GM21526 (cell line): Measurements from ENCODE around the gene STK32B.

ENCODE experiments used
- ATAC-seq: cut with Tn5 transposase; IDR thresholded peaks from one replicate; pipeline ENCODE4 v1.9.1; 2021; ENCODE audit warnings: moderate library complexity; ENCODE audit not compliant: unreplicated experiment, low FRiP score

Gene STK32B

DNA sequence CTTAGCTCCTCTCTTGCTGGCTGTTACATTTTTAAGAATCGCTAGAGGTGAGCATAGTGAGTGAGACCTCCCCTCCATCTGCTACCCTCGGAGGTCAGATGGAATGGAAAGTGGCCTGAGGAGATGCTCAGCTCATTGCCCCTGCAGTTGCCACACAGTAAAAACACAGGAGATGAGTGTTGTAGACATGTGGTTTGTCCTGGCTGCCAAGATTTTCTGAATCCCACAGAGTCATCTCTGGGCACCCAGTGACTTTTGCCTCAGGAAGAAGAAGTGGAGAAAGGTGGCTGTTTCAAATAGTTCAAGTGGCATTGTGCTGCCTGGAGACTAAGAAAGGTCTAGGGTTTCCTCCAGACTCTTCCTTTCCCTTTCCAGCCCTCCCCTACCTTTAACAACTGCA is 271.0 kb downstream of the STK32B start:
- no peak for ATAC-seq

DNA sequence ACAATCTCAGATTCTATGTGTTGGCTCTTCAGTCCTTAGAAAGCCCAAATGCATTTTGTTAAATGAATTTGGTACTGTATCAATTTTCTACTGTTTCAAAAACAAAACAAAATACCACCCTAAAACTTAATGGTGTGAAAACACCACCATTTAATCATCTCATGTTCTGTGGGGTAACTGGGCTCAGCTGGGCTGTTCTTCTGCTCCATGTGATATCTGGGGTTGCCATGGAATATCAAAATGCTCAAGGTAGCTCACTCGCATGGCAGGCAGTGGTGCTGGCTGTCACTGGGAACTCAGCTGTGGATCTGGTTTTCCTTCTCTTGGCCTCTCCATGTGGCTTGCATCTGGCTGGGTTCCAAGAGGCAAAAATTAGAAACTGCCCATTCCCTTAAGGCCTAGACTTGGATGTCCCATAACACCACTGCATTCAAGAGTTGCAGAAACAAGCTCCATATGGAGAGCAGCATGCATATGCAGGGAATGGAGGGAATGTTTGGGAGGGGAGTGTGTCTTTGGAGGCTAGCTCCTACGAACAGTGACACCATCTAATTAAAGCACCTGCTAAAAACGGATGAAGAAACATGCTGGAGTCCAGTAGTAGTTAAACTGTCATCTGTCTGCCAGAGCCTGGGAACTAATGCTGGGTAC is 279.2 kb downstream of the STK32B start:
- no peak for ATAC-seq

DNA sequence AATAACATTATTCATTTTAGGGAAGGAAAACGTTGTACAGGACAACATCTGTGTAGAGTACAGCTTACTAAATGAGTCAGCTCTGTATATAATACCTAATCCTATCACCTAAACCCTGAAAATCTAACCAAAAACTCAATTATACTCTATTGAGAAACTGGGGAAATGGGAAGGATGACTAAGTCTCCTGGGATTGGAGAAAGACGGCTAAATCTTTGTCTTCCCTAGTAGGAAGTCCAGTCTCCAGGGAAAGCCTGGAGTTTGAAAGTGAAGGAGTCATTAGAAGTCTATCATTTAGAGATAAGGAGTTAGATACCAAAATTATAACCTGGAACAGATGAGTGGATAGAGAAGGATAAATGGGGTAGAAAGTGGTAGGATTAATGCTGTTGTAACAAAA is 286.5 kb downstream of the STK32B start:
- ATAC-seq = no peak

DNA sequence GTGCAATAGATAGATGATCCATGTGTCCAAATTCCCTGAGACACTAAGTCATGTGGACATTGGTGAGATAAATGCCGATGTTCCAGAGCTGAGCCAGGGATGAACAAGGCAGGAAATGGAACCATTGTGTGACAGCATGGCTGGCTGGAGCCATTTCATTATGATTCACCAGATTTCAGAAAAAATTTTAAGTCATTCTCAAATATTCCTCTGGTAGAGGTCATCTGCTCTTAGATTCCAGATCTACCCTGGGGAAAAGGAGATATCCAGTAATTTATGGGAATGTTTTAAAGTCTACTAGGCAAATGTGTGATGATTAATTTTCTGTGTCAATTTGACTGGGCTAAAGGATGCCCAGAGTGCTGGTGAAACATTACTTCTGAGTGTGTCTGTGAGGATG is 287.3 kb downstream of the STK32B start:
- no peak for ATAC-seq

DNA sequence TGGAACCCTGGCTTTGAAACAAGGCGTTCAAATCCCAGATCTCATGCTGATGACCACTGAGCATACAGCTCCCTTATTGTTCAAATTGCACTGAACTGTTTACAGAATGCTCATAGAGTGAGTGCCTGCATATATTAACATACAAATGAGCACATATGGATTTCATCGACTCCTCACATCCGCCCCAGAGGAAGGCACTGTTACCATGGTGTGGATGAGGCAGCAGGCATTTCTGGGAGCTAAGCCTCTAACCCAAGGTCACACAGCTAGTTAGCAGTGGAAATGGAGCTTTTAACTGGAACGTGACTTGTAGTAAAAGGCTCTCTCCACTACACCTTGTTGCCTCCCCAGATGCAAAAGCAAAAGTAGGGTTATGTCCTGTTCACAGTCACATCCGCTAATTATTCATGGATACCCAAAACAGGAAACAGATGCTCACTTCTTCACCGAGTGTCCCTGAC is 289.7 kb downstream of the STK32B start:
- ATAC-seq = no peak

DNA sequence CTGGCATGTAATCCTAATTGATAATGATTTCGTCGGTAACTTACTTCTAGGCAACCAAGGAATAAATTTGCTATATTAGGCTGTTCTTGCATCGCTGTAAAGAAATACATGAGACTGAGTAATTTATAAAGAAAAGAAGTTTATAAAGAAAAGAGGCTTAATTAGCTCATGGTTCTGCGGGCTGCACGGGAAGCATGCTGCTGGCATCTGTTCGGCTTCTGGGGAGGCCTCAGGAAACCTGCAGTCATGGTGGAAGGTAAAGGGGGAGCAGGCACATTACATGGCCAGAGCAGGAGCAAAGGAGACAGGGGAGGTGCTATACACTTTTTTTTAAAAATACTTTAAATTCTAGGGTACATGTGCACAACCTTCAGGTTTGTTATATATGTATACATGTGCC is 290.2 kb downstream of the STK32B start:
- no peak for ATAC-seq

DNA sequence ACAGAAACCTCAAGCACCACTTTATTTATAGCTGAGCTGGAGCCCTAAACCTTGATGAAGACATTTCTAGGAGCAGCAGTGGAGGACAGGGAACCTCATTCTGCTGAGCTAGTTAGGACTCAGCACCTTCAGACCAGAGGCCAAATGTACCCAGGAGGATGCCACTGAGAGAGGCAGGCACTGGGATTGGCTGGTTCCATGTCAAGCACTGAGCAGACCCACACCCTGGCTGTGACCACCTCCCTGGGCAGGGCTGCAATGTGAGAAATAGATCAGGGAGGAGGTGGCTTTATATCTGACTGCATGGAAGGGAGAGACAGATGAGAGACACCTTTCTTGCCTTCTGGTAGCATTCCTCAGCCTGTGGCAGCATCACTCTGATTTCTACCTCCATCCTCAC is 304.6 kb downstream of the STK32B start:
- no peak for ATAC-seq

DNA sequence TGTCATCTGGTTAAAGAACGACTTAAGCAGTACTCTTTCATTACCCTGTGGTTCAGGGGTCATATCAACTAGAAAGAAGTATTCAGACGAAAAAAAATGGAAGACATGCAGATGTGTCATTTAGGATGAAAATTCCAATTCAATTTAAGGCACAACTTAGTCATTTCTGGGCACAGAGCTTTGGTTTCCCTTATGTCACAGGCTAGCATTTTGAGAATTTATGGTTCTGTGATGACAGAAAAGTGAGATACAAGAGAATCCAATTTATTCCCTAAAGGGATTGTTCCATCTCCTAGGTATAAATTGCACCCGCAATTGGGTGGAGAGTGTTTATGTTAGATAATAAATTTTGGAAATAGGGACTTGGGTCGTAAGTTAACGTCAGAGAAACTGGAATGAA is 306.6 kb downstream of the STK32B start:
- no peak for ATAC-seq

DNA sequence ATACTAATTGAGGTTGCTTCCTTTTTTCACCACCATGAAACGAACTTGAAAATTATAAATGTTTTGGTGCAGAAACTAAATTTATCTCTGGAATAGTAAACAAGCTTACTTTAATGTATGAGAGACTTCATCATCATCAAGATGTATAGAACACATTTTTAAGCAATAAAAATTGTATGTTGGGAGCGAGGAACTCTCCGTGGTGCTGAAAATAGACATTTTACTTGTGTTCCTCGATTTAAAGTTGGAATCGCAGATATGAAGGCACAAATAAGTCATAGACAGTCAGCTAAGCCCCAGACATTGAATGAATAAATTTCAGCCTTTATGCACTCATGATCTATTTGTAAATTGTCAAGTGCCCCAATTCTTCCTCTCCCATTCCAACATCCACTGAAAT is 310.7 kb downstream of the STK32B start:
- no peak for ATAC-seq

DNA sequence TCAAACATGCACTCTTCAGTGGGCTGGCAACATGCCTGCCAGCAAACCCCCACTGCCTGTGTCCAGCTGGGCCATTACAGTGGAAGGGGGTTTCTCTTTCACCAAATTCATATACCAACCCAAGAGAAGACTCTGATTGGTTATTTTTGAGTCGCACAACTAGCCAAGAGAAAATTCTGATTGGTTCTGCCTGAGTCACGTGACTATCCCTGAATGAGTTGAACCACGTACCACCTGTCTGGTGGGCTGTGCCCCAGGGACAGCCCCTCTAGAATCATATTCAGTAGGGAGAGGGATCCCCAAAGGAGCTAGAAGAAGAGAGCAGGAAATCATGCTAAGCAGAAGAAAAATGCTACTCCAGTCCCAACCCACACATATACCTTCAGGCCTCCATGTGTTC is 313.1 kb downstream of the STK32B start:
- ATAC-seq = no peak

DNA sequence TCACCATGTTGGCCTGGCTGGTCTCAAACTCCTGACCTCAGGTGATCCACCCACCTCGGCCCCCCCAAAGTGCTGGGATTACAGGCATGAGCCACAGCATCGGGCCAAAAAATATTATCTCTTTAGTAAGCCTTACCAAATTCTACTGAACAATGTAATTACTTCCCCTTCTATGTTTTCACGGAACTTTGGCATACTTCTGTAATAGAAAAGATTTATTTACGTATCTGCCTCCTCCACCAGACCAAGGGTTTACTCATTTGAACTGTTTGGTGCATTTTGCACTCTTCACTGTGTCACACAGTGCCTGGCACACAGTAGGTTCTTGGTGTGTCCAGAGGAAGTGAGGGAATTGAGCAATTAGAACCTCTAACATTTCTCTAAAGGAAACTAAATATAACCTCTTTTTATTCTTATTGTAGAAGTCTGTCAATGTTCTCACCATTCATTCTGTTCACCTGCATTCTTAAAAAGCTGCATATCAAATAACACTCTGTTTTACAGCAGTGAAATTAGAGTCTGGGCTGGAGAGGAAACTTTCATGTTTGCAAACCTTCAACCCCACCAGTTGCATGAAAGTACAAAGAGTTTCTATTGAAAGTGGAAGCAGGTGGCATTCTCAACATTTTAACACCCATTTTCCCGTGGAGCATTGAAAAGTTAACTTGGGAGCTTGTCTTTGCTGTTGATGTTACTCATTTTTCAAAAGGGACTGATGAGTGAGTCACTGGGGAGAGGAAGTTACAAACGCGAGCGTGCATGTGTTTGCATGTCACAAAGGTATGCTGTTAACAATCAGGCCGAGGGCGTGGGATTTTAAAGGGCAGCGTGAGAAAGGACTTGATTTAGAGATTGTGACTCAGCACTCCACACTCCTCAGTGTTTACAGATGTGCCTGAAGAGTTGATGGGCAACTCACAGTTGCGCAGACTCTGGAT is 314.1 kb downstream of the STK32B start:
- no peak for ATAC-seq

DNA sequence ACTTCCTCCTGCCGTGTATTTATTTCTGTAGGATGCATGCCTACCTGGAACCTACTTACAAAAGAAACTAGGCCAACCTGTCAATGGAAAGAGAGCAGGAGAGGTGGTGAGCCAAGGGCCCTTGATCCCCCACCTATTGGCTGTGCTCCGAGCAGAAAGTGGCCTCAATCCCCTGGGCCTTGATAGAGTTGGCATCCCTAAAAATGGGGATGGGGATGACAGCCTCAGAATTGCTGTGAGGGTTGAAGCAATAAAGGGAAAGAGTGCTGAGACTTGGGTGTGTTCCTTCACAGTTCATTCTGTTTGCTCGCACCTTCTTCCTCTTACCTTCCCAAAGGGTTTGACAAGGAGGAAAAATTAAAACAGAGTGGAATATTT is 314.7 kb downstream of the STK32B start:
- ATAC-seq = no peak

DNA sequence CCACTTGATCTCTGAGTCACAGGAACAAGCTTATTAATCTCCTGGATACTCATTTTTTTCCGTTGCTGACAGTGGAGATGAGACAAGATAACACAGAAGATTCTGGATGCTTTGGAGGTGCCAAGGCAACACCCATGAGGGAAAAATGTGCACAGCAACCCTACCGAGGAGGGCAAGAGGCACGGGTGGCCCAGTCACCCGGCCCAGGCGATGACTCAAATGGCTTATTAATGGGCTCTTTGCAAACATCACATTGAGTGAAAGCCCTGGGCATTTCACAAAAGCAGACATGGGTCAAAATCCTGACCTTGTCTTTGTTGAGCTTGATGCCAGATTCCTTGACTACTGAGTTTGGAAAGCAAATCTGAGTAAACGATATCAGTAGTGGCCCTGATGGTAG is 315.1 kb downstream of the STK32B start:
- no peak for ATAC-seq

DNA sequence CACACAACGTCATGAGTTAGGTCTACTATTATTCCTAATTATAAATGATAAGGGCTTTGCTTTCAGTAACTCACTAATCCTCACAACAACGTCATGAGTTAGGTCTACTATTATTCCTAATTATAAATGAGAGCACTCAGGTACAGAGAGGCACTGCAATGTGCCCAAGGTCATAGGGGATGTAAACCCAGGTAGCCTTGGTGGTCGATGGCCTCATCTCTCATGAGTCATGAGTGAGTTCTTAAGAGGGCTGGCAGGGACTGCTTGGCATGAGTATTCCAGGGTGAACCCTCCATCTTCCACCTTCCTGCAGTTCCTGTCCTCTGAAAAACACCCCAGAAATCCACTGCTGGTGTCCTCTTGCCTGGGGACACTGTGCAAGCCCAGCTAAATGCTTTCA is 317.1 kb downstream of the STK32B start:
- ATAC-seq = no peak

DNA sequence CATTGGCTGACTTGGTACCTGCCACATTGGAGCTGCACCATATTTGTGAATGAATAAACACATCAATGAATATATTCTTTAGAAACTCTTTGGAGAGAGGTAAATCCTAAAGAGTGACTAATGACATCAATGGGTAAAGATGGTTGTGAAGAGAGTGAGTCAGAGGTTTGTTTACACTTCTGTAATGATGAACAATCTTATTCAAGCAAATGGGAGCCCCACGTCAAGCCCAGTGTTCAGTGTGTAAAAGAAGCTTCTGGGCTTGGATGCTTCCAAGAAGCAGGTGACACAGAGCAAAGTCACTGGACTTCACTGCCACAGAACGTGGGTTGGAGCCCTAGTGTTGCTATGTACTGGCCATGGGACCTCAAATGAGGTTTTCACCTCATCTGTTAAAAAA is 319.0 kb downstream of the STK32B start:
- no peak for ATAC-seq

DNA sequence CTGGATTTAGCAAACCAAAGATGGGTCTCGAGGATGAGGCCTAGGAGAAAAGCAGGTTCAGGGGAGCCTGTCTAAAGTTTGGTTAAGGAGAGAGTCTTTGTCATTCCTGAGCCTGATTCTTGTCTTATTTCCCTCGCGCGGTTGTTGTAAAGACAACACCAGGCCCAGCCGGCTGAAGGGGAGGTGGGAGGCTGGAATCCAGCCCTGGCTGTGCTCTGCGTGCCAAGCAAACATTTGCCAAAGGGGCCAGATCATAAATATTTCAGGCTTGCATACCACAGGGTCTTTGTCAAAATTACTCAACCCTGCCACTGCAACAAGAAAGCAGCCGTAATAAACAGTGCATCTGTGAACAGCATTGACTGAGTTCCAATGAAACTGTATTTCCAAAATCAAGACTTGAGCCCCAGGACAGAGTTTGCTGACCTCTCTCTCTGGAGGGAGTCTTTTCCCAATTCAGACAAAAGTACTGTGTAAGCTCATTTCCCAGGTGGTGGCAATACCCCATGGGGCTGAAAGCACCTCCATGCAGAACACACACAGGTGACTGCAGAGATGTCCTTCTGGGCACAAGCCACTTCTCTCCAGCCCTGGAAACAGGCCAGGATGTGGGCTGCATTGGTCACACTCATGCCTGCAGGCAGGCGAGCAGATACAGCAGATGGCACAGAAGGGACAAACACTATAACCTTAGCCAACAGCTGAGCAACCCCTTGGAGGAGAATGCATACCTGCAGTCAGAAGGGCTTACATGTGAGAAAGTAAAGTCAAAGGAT is 320.3 kb downstream of the STK32B start:
- no peak for ATAC-seq

DNA sequence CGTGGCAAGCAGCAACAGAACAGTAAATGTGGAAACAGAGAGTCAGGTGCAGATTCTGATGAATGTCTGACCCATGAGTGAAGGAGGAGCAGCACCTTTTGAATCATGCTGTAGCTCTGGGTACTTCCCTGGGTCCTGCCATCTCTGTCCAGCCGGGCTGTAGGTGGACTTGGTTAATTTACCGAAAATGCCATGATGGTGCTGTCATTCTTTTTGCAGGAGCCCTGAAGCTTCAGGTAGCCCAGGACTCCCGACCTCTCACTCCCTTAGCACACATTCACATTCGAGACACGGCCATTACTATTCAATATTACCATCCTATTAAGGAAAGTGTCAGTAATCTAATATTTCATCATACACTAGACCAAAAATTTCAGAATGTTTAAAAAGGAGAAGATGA is 320.9 kb downstream of the STK32B start:
- no peak for ATAC-seq

DNA sequence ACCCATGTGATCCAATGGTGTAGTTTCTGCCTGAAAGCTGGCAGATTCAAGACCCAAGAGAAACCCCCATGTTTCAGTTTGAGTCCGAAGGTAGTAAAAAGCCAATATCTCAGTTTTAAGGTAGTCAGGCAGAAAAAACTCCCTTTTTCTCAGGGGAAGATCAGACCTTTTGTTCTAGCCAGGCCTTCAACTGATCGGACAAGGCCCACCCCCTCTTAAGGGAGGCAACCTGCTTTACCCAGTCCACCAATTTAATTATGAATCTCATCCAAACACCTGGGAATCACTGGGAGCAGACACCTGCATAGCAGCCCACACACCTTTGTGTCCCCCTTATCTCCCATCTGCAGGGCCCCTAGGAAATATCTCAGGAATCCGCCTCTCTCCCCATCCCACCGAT is 322.0 kb downstream of the STK32B start:
- no peak for ATAC-seq

DNA sequence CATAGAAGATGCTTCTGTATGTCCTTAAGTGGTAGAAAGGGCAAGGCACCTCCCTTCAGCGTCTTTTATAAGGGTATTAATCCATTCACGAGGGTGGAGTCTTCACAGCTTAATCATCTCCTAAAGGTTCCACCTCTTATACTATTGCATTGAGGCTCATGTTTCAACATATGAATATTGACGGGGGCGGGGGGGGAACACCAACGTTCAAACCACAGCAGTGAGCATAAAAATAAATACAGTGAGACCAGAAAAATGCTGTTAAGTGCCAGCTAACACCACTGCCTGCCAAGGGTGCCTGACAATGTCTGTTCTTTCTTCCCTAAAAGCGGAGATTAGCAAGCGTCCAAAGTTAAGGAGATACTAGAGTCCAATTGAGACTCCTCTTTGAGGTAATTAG is 323.3 kb downstream of the STK32B start:
- no peak for ATAC-seq

DNA sequence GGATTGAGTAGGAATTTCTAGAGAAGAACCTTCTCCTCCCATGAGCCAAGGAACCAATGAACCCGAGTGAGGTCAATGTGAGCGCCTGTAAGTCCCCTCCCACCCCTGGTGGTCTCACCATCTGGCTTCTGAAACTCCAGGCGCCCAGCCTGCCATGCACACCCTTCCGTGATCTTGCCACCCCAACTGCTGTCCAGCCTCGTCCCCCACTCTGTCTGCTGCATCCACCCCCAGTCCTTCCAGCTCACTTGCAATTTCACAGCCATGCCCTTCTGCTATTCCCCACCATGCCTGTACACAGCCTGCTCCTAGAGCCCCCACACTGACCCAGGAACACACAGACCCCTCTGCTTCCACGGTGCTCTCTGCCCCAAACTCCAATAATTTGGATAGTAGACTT is 323.7 kb downstream of the STK32B start:
- no peak for ATAC-seq

DNA sequence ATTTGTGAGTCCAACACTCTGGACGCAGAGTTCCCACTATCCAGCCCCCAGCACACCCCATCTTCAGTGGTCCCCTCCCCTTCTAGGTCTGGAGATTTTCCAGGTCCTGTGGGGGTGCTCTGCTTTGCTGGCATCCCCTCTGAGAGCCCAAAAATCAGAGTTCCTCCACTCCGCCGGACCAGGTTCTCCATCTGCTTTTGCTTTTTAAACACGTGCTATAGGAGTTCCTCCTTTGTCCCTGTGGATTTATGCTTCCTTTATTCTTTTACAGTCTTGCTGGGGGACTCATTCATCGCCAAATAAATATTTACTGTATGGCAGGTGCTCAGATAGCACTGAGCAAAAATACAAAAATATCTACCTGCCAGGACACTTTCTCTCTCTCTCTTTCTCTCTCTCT is 324.7 kb downstream of the STK32B start:
- ATAC-seq = no peak
